HG02870 (cell line): ENCODE measurements around the gene RAPGEF5.

ENCODE experiments used
- ATAC-seq: cut with Tn5 transposase; IDR thresholded peaks from one replicate; pipeline ENCODE4 v1.9.1; 2021; ENCODE audit warnings: mild to moderate bottlenecking, moderate library complexity; ENCODE audit not compliant: unreplicated experiment

RAPGEF5 gene

GRCh38 chr7:22269963-22270362 lies 87.0 kb downstream of the RAPGEF5 start:
- no peak for ATAC-seq

- no peak for ATAC-seq
Observed at GRCh38 chr7:22268884-22269421, 88.0 kb downstream of the RAPGEF5 start.

DNA sequence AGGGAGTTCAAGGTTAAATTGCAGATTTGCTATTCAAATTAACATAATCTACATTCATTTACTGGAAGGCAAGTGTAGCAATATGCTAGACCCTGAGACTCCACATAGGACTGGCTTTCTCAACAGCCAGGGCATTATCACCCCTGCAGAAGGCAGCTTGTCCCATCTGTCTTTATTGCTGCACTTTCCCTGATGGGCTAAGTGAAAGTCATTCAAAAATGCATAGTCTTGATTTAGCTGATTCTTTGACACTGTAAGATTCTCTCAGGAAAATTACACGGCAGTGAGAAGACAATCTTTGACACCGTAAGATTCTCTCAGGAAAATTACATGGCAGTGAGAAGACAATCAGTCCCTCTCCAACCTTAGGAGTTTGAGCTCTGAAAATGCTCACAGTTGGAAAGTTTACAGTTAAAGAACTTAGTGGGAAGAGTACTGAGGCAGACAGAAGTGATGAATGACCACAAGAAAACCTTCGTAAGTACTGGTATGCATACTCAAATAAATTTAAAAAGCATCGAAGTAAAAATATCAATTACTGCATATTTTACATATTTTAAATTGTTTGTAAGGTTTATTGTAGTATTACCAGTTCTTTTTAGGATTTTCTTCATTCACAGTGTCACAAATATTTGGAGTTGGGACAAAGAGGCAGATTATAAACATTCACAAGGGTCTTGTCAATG lies 88.9 kb downstream of the RAPGEF5 start:
- no peak for ATAC-seq

DNA sequence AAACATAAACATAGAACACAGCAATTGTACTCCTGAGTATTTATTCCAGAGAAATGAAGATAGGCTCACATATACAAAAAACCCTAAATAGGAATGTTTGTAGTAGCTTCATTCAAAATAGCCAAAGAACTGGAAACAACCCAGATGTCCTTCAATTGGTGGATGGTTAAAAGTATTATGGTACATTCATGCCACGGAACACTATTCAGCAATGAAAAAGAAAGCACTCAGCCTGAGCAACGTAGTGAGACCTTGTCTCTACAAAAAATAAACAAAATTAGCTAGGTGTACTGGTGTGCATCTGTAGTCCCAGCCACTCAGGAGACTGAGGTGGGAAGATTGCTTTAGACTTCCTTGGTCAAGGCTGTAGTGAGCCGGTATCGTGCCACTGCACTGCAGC lies 94.4 kb downstream of the RAPGEF5 start:
- no peak for ATAC-seq

- ATAC-seq: no peak
Observed at GRCh38 chr7:22256541-22257096, 100.3 kb downstream of the RAPGEF5 start.

DNA sequence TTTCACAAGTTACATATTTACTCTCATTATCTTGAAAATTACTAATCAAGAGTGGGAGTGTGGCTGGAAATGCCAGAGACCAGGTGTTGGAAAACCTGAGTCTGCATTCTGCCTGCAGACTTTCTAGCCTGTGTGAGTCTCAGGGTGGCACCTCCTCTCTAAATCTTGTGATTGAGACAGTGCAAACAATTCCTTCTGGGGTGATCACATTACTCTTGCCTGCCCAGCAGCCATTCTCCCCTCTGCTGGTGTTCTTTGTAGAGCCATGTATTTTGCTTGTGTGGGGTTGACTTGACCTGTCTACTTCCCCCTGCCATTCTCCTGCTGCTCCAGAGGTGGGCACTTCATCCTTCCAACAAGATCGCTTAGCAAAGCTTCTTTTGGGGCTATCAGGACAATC lies 101.1 kb downstream of the RAPGEF5 start:
- no peak for ATAC-seq

DNA sequence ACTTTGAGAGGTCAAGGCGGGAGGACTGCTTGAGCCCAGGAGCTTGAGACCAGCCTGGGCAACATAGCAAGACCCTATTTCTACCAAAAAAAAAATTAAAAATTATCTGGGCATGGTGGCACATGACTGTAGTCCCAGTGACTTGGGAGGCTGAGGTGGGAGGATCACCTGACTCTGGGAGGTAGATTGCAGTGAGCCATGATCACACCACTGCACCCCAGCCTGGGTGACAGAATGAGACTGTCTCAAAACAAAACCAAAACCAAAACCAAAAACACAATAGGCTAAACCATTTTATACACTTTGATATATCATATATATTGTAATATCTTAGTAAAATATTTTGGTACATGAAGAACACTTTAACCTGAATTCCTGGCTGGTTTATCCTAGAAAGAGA lies 101.6 kb downstream of the RAPGEF5 start:
- ATAC-seq: no peak

GRCh38 chr7:22252936-22253536 lies 103.9 kb downstream of the RAPGEF5 start:
- ATAC-seq: no peak

- ATAC-seq: no peak
Observed at GRCh38 chr7:22252016-22252415, 104.9 kb downstream of the RAPGEF5 start.

DNA sequence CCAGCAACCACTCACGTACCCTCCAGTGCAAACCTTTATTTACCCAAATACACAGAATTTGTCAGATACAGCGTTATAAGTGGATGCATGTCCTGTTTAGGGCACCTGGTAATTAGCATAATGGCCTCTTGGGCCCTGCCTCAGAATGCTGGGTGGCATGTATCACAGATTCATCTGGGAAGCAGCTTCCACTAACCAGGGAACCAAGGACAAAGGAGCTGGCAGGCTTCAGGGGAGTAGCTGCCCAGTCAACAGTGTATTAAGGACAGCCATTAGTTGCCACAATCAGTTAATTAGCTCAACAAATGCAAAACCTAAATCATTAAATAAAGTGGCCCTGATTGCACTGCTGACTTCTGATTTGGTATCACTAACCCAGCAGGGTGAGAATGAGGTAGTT lies 105.7 kb downstream of the RAPGEF5 start:
- no peak for ATAC-seq

GRCh38 chr7:22250390-22250789 lies 106.6 kb downstream of the RAPGEF5 start:
- no peak for ATAC-seq

GRCh38 chr7:22248111-22248809 lies 108.7 kb downstream of the RAPGEF5 start:
- no peak for ATAC-seq

DNA sequence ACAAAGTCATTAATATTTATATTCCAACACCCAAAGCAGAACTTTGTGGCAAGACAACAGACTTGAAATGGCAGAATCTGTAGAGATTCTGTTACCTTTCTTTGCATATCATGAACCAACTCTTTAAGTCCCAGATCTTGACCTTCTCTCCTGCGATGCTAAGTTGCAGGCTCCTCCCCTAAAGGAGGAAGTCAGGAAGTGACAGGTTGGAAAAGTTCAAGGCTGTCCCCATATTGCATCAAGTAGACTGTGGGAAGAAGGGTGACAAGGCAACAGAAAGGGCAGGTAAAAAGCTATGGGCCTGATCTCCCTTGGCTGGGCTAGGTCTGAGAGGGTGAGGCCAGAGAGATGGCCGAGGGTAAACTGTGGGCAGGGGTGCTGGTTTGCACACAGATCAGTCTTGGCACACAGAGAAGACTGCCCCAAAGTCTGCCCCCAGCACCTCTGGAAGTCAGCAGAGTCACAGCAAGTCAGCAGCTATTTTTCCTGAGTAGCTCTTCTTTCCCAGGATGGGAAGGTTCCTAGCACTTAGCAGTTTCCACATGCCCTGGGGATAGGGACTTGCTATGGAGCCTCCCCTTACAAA lies 115.1 kb downstream of the RAPGEF5 start:
- no peak for ATAC-seq

- no peak for ATAC-seq
Observed at GRCh38 chr7:22240904-22241571, 115.9 kb downstream of the RAPGEF5 start.

GRCh38 chr7:22238354-22239311 lies 118.3 kb downstream of the RAPGEF5 start:
- ATAC-seq: no peak

DNA sequence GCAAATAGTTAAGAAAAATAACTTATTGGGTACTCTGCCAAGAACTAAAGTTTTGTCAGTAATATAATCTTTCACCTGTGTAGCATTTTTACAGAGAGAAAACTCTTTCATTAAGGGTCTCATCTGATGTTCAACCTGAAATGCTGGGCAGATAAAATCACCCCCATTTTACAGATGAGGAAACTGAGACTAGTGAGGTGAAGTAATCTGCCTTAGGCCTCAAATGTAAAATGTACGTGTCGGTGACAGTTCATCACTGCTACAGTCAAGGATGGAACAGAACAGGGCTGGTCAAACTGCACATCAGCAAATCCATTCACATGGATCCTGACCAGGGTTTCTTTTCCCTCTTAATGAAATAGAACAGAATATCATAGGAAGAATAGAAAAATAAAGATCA lies 121.8 kb downstream of the RAPGEF5 start:
- no peak for ATAC-seq

GRCh38 chr7:22234227-22234626 lies 122.7 kb downstream of the RAPGEF5 start:
- no peak for ATAC-seq

- ATAC-seq: no peak
Observed at GRCh38 chr7:22231806-22232205, 125.1 kb downstream of the RAPGEF5 start.

GRCh38 chr7:22231141-22231540 lies 125.8 kb downstream of the RAPGEF5 start:
- no peak for ATAC-seq

GRCh38 chr7:22230238-22230637 lies 126.7 kb downstream of the RAPGEF5 start:
- ATAC-seq: no peak
